ENCODE results near the gene MCOLN3.
A peak's percentile ranks its signal among the peaks of the same experiment; 100 is the strongest.
"Not testable (repeated sequence)": the region's sequence is repeated elsewhere in the genome, so short reads cannot be mapped to it uniquely, and the experiment has no call there.

Gene MCOLN3

DNA sequence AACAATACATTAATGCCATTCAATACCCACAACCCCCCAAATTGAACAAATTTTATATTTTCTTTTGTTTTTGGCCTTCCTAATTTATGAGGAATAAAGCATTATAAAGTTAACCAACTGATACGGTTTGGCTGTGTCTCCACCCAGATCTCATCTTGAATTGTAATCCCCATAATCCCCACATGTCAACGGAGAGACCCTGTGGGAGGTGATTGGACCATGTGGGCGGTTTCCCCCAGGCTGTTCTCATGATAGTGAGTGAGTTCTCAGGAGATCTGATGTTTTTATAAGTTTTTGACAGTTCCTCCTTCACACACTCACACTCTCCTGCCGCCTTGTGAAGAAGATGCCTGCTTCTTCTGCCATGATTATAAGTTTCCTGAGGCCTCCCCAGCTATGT, 6.4 kb upstream of the MCOLN3 start:
- DNase-seq (ENCODE audit: low read depth in 4 of 4, low spot score in 1 of 4) = no peak

DNA sequence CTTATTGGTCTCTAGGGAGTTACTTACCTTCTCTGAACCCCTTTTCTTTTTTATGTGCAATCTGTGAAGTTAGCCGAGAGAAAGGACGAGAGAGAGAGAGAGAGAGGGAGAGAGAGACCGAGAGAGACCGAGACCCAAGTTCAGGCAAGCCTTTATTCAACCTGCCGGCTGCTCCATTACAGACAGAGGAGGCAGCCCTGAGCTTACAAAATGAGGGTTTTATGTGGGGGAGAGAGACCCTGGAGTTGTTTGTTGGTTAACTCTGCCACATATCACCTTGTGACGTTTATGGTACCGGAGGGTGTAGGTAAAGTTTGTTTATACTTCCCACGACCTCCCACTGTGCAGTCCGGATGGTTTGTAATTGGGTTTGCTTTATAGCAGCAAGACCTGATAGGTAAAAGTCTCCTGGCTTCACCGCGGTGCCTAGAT, 1.5 kb upstream of the MCOLN3 start:
- DNase-seq (ENCODE audit: low read depth in 4 of 4, low spot score in 1 of 4) = no peak

DNA sequence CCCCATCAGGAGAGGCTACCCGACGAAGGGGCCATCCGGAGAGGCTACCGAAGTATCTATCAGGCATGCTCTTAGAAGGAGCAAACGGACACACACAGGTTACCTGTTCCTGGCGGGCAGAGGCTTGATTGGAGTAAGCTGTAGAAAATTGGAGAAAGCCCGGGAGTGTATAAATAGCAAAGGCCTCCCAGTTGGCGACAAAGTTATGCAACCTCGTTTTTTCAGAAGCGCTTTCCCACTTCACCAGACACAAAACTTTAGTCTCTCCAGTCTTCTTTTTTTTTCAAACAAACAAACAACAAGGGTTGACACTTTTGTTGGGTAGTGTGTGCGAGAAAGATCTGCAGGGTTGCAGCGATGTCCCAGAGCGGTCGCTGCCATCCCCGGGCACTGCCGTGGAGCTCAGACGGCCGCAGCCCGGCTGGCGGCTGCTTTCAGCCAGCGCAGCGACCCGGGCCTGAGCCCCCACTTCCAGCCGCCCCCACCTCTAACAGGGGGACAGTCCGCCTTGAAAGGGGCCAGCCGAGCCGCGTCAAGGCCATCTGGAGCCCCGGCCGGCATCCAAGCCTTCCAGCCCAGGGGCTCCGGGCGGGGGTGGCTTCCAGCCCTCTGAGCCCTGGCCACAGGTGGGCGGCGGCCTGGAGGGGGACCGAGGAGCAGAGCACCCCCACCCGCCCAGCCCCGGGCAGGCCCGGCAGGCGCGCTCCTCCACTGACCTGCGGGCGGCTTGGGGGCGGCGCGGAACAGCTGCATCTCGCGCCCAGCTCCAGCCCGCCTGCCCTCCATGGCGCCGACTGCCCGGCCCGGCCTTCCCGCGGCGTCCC, 616 bp downstream of the MCOLN3 start:
- no peak for DNase-seq (ENCODE audit: low read depth in 4 of 4, low spot score in 1 of 4)

DNA sequence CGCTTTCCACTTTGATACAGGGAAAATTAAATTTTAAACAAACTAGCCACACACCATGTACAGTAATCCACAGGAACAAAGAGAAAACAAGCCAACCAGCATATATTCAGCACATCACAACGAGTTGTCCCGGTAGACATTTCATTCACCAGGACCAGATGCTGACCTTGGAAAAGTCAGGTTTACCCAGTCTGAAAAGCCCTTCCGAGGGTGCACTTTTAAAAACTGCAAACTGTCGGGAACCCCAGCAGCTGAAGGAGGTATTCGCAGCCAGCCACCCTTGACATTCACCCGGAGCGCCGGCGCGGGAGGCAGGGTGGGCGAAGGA, 1.2 kb downstream of the MCOLN3 start:
- no peak for DNase-seq (ENCODE audit: low read depth in 4 of 4, low spot score in 1 of 4)

DNA sequence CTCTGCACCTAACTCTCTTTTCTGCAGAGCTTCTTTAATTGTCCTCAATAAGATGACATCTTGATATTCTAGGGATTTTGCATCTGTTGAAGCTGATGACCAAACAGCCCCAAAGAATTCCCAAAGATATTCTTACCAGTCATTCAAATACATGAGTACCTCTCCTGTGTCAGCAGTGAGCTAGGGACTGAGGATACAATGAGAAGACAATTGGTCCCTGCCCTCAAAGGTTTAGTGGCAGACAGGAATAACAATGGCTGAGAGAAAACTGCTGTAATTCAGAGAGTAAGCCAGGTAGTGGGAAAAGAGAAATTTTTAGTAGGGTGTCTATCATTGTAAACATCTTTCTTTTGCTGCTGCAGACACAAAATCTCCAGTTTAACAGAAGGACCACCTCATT, 5.9 kb downstream of the MCOLN3 start:
- no peak for DNase-seq (ENCODE audit: low read depth in 4 of 4, low spot score in 1 of 4)

DNA sequence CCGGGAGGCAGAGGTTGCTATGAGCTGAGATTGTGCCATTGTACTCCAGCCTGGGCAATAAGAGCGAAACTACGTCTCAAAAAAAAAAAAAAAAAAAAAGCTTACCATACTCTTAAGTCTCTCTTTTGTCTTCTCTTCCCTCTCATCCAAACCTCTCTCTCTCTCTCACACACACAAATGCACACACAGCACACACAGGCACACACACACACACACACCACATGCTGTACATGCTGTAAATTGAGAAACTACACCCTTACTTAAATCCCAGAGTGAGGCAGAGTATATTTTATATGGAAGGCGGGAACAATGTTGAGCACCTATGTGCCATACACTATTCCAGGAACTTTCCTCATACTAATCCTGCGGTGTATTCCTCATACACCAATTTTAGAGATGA, 6.5 kb downstream of the MCOLN3 start:
- no peak for DNase-seq (ENCODE audit: low read depth in 4 of 4, low spot score in 1 of 4)

DNA sequence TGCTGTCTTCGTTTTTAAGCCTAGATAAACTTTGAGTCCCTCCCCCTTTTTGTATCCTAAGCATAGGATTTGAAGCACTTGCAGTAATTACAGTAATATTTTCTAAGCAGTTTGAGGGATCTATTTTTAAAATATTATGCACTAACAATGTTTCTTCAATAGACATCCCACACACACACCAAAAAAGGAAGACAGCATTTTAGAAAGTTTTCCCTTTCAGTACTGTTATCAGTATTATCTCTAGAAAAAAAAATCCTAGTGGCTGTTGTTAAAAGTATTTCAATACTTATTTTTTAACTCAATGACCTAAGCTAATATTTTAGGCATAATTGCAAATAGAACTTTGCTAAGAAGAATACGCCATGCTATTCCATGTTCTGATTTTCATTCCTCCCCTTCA, 15.1 kb downstream of the MCOLN3 start:
- DNase-seq (ENCODE audit: low read depth in 4 of 4, low spot score in 1 of 4) = no peak

DNA sequence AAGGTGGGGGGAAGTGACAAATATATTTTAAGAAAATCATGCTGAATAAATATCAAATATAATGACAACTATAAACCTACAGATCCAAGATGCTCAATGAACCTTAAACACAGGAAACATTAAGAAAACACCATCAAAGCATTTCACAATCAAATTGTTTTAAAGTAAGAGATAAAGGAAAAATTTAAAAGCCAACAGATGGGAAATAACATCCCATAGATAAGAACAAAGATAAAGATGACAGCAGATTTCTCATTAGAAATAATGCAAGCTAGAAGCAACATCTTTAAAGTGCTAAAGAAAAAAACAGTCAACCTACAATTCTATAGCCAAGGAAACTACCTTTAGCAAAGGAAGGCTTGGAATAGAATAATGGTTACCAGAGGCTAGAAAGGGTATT, 17.8 kb downstream of the MCOLN3 start:
- no peak for DNase-seq (ENCODE audit: low read depth in 4 of 4, low spot score in 1 of 4)

DNA sequence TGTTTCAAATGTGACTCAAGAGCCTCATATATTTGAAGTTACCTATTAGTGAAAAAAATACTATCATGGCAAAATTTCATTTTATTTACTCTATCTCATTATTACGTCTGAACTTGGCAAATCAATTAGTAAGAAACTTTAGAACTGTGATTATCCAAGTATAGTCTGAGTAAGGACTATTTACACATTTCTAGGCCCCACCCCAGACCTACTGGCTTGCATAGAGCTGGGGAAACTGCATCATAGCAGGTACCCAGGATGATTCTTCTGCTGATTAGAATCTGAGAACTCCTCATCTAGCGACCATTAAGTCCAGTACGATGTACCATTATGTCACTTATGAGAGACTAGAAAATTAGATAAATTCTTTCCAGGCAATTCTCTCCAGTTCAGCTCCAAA, 20.1 kb downstream of the MCOLN3 start:
- DNase-seq (ENCODE audit: low read depth in 4 of 4, low spot score in 1 of 4) = no peak

DNA sequence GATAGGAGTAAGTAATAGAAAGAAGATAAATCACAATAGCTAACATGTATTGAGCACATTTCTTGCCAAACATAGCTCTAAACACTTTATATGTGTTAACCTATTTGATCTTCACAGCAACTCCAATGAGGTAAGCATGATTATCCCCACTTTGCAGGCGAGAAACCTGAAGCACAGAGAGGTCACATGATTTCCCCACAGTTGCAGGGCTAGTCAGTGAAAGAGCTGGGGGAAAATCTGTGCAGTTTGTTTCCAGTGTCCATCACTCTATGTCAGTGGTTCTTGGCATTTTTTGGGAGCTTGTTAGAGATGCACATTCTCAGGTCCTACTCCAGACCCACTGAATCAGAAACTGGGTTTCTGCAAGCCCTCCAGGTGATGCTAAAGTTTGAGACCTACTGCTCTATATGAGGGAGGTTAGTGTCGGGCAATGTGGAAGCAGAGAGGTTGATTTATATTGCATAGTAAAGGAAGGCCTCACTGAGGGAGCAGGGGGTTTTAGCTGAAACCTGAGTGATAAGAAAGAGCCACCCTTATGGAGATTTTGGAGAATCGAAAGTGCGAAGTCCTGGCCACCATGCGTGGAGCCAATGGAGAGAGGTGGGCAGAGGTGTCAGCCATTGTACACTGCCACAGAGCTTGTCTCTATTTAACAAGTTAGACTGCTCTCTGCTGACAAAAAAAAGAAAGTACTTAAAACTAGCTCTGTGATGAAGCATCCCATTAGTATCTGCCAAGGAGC, 20.9 kb downstream of the MCOLN3 start:
- DNase-seq (ENCODE audit: low read depth in 4 of 4, low spot score in 1 of 4) = no peak

DNA sequence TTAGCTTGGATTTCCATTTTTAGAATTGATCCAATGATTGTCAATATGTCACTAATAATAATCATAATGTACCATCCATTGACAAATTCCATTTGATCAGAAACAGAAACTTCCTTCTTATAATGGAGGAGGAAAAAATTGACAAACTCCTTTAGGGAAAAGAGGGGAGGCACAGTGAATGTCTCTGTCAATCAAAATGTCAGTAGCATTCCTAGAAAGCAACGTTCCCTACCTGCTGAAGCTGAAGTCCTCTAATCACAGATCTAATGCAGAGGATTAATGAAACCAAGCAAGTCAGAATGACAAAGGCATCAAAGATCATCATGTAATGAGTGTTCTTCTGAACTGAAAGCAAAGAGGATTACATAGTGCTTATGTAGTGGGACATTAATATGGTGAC, 22.4 kb downstream of the MCOLN3 start:
- no peak for DNase-seq (ENCODE audit: low read depth in 4 of 4, low spot score in 1 of 4)

DNA sequence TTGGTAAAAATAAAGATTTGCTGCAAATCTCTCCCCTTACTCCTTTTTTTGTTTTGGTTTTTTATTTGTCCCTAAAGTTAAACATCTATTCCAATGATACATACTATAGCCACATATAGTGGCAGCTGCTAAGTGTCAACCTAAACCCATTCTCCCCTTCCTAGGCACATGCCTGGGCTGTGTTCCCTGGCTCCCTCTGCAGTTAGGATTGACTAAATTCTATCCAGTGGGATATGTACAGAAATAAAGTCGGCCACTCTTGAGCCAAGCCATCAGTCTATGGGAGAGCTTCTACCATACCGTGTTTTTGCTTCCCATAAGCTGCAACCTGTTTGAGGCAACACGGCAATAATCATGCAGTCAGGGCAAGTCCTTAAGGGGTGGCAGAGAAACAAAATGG, 23.6 kb downstream of the MCOLN3 start:
- DNase-seq (ENCODE audit: low read depth in 4 of 4, low spot score in 1 of 4) = no peak

DNA sequence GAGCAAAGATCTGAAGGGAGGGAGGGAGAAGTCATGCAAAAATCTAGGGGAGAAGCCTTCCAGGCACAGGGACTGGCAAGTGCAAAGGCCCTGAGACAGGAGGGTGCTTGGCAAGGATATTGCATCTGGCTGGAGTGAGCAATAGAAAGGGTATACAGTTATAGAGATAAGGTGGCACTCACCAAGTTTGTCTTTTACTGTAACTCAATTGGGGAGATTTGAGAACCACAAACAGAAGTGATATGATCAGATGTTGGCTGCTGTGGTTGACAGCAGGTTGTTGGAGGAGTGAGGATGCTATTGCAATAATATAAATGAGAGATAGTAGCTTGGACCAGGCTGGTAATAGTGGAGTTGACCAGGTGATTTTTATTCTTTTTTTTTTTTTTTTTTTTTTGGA, 25.6 kb downstream of the MCOLN3 start:
- DNase-seq (ENCODE audit: low read depth in 4 of 4, low spot score in 1 of 4) = no peak

DNA sequence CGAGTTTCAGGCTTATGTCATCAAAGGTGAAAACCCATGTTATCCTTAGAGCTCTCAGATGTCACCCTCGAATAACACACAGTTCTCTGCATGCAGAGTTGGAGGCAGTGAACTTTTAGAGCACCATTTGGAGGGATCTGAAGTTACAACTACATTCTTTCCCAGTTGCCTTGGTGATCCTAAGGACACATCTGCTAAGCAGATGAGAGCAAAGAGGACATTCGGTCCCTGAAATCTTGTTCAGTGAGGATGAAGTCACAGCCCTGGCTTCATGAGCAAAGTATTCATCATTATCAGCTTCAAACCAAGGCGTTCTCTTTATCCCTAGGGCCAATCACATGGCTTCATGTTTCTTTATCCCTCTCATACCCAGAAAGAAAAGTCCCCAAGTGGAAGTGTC, 28.3 kb downstream of the MCOLN3 start:
- DNase-seq (ENCODE audit: low read depth in 4 of 4, low spot score in 1 of 4) = no peak

DNA sequence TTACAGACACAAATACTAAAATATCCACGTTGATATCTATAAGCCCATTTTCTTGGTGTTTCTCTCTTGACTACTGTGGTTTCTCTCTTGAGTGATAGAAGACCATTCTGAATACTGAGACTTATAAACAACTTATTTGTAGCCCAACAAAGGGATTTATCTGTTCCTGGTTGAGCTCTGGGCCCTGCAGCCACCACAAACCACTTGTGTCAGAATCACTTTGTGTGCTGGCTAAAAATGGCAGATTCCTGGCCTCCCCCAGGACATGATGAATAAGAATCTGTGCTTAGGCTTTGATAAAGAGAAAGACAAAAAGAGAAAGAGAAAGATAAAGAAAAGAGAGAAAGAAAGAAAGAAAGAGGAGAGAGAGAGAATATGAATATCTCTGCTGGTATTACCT, 32.5 kb downstream of the MCOLN3 start:
- DNase-seq (ENCODE audit: low read depth in 4 of 4, low spot score in 1 of 4) = no peak

DNA sequence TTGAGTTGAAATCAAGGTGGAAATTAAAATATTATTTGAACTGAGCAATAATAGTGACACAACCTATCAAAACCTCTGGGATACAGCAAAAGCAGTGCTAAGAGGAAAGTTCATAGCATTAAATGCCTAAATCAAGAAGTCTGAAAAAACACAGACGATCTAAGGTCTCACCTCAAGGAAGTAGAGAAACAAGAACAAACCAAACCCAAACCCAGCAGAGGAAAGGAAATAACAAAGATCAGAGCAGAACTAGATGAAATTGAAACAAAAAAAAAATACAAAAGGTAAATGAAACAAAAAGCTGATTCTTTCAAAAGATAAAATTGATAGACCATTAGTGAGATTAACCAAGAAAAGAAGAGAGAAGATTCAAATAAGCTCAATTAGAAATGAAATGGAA, 42.7 kb downstream of the MCOLN3 start:
- not testable (repeated sequence) for DNase-seq (ENCODE audit: low read depth in 4 of 4, low spot score in 1 of 4)

DNA sequence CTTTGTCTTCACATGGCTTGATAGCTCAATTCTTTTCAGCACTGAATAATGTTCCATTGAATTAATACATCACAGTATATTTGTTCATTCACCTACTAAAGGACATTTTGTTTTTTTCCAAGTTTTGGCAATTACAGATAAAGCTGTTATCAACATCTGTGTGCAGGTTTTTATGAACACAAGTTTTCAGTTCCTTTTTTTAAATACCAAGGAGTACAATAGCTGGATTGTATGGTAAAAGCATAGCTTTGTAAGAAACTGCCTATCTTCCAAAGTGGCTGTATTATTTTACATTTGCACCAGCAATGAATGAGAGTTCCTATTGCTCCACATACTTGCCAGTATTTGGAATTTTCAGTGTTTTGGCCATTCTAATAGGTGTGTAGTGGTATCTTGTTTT, 46.6 kb downstream of the MCOLN3 start:
- no peak for DNase-seq (ENCODE audit: low read depth in 4 of 4, low spot score in 1 of 4)

DNA sequence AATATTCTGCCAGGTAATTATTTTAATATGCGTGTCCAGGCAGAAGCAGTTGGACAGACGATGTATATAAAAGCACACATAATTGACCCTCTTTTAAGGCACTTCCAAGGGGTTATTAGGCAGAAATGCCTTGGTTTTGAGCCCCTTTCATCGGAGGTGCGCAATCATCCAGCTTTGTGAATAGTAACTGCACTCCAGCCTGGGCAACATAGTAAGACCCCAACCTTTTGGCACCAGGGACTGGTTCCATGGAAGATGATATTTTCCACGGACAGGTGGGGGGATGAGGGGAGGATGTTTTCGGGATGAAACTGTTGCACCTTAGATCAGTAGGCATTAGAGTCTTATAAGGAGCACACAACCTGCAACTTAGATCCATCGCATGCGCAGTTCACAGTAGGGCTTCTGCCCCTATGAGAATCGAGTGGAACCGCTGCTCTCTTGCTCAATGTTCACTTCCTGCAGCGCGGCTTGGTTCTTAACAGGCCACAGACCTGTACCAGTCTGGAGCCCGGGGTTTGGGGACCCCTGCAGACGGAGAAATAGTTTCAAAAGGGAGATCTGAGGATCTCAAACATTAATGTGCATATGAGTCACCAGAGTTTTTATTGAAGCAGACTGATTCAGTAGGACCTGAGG, 49.5 kb downstream of the MCOLN3 start:
- DNase-seq (ENCODE audit: low read depth in 4 of 4, low spot score in 1 of 4) = no peak

DNA sequence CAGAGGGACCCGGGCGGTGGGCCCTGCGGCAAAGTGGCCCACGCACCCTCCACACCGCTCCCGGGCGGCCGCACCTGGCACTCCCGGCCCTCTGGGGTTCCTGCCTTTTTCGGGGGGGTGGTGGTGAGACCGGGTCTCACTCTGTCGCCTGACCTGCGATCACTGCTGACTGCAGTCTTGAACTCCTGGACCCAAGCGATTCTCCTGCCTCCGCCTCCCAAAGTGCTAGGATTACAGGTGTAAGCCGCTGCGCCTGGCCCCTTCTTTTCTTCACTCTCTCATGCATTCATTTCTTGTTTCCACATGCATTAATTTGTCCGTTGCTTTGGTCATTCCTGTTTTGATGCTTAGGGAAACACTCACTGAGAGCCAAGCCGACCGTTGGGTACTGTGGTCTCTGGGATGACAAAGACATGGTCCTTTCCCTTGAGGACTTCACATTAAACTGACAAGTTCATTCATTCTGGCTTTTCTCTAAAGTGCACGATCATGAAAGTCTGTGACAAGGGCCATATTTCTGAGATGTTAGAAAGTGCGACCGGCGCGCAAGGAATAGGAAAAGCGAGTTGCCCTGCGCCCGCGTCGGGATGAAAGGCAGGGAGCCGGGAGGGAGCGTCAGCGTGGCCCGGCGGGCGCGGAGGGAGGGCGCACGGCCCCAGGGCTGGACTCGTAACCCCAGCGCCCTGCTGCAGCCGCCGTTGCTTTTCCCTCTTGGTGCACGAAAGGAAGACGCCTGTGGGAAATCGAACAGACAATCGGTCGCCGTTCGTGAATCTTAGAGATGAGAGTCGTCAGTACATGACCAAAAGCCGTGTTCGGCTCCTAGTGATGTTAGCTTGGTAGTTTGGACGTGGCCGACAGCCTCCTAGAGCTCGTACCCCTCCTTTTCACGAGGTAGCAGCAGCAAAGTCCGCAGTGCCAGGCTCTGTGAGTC, 50.4 kb downstream of the MCOLN3 start:
- DNase-seq (ENCODE audit: low read depth in 4 of 4, low spot score in 1 of 4) = no peak

DNA sequence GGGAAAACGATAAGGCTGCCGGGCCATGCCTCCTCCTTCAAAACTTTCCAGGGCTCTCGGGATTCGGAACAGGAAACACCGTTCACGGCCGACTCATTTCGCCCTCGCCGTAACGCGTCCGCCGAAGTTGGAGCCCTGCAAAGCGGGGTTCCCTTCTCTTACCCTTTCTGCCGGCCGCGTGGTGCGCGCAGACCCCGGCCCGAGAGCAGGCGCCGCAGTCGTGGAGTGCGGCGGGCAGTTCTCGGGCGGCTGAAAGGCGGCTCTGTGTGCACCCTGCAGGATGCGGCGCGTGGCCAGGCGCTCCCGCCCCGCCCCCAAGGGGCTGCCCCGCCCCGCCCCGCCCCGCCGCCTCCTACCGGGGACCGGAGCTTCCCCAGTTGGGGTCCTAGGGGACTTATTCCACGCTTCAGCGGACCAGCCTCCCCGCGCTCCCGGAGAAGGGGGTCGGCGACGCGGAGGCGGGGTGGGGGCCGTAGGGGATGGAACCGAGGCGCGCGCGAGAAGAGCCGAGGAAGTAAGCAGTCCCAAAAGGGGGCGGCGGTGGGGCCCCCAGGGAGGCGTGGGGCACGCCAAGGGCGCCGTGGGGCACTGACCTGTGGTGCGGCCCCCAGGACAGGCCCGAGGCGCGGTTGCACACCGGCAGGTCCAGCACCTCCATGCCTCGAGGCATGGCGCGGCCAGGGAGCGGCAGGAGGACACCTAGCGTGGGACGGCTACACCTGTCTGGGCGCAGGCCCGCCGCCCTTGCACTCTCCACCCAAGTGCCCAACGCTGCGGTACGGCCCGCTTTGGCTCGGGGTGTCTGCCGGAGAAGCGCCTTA, 51.2 kb downstream of the MCOLN3 start, which contains the start of gene MCOLN2:
Gene MCOLN2, minus strand, starts transcription at position 268 of the 821 bp plus-strand sequence. Its CDS starts 241 bp downstream, at position 27.
- peak in 2 of 4 experiments; percentile 29 to 45 for DNase-seq (ENCODE audit: low read depth in 4 of 4, low spot score in 1 of 4)

All from stimulated activated CD4-positive, alpha-beta T cell treated with anti-CD3 and anti-CD28 coated beads, Interleukin-1b, Interleukin-23, amount 100 ng/mL, for 24 hours (primary cell).